ENCODE data around the gene C2CD3. TPM values are rescaled to one million over a fixed set of nuclear protein-coding genes. Genes with fewer than 3 reads are reported as not detected.

Gene C2CD3
- total and polyA plus RNA-seq, 2 of the 4 experiments (the other 2 are of a cell fraction): 11.1 to 19.2 TPM

DNA sequence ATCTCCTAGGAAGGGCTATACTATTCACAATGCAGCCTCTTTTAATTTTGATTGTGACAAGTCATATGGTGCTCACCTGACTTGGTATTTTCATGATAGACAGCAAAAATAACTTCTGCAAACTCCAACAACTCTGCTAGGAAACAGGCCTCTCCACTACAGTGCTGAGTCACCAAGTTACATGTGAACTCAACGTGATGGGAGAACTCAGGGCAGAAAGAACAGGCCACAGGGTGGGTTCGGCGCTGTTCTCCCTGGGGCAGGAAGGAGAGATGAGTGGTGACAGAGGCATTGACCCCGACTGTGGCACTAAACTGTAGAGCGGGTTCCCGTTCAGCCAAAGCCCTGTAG lies 85.3 kb downstream of the C2CD3 start:
- no peak overlapping the region for H3K18ac ChIP-seq (ENCODE audit: low read depth, low read length)
- no peak overlapping the region for H2BK15ac ChIP-seq (ENCODE audit: low read depth, low read length)
- ATAC-seq (ENCODE audit: low read depth): no peak
- H3K36me3 ChIP-seq (ENCODE audit: control insufficient read depth, insufficient read depth, low read length): peaks cover 11% of the 10 kb centered on the region
- CTCF ChIA-PET: no interaction called here
- dilution Hi-C loops (cut with HindIII; ENCODE audit: low sequenced_read_pairs, unreplicated experiment) (no loop called here), in situ Hi-C loops (cut with MboI; ENCODE audit: low sequenced_read_pairs) (no loop called here), intact Hi-C loops (cut with micrococcal nuclease) (no loop called here)
- no peak overlapping the region for H4K5ac ChIP-seq (ENCODE audit: low read depth, low read length)
- H2BK20ac ChIP-seq (ENCODE audit: low read depth, low read length): no peak overlapping the region
- H2BK120ac ChIP-seq (ENCODE audit: low read depth, low read length): no peak overlapping the region
- no peak overlapping the region for H3K27ac ChIP-seq (ENCODE audit: insufficient read depth, low read length)
- peak; percentile 25 for DNase-seq
- H3K56ac ChIP-seq (ENCODE audit: extremely low read depth, insufficient read depth, low read length): no peak overlapping the region
- H2AFZ ChIP-seq (replicated peaks; ENCODE audit: low read length, poor library complexity): no peak overlapping the region
- H3K9me3 ChIP-seq (ENCODE audit: control insufficient read depth, insufficient read depth, low read length): no peaks in the 10 kb centered on the region
- no peak overlapping the region for H4K91ac ChIP-seq (ENCODE audit: insufficient read depth, low read depth, low read length)
- no peak overlapping the region for H4K8ac ChIP-seq (ENCODE audit: low read depth in 2 of 2, low read length in 2 of 2)
- H3K4ac ChIP-seq (ENCODE audit: low read depth, low read length): no peak overlapping the region
- H2BK5ac ChIP-seq (ENCODE audit: low read depth, low read length, poor library complexity, severe bottlenecking): peak overlapping the region; percentile 40
- H2AK5ac ChIP-seq (ENCODE audit: low read depth, low read length): 0 out of 2 replicates have a peak overlapping the region, but pooled peaks have one; percentile 46
- H3K4me1 ChIP-seq (ENCODE audit: control insufficient read depth, insufficient read depth, low read length): no peaks in the 10 kb centered on the region
- H4K20me1 ChIP-seq (ENCODE audit: insufficient read depth, low read length): no peaks in the 10 kb centered on the region
- no peaks in the 10 kb centered on the region for H3K27me3 ChIP-seq (ENCODE audit: control insufficient read depth, insufficient read depth, low read length)
- TF ChIP-seq BHLHE40 (IDR thresholded peaks at IDR 0.05; ENCODE audit: low read depth, low read length) (no peak), CTCF (conservative IDR thresholded peaks at IDR 0.05; ENCODE audit: low read depth, low read length) (no peak), CEBPB (IDR thresholded peaks at IDR 0.05; ENCODE audit: low read depth, low read length) (no peak), CHD1 (IDR thresholded peaks at IDR 0.05; ENCODE audit: low read depth, low read length) (no peak), RFX5 (IDR thresholded peaks at IDR 0.05; ENCODE audit: low read depth, low read length) (no peak), ELK1 (IDR thresholded peaks at IDR 0.05; ENCODE audit: borderline replicate concordance, low read depth, low read length) (no peak), FOS (IDR thresholded peaks at IDR 0.05; ENCODE audit: low read depth, low read length) (no peak), MXI1 (IDR thresholded peaks at IDR 0.05; ENCODE audit: borderline replicate concordance, low read depth, low read length) (no peak), MAZ (IDR thresholded peaks at IDR 0.05; ENCODE audit: borderline replicate concordance, low read depth, low read length) (no peak), NFE2L2 (IDR thresholded peaks at IDR 0.05; ENCODE audit: low read depth, low read length) (no peak), SMC3 (IDR thresholded peaks at IDR 0.05; ENCODE audit: low read depth, low read length) (no peak), USF2 (IDR thresholded peaks at IDR 0.05; ENCODE audit: low read depth, low read length) (no peak), POLR2A (IDR thresholded peaks at IDR 0.05; ENCODE audit: low read depth, low read length) (no peak), MAFK (IDR thresholded peaks at IDR 0.05; ENCODE audit: low read depth, low read length) (no peak), RAD21 (IDR thresholded peaks at IDR 0.05; ENCODE audit: low read length) (no peak), RCOR1 (IDR thresholded peaks at IDR 0.05; ENCODE audit: insufficient replicate concordance, low read length) (no peak)
- no peak overlapping the region for H3K14ac ChIP-seq (replicated peaks; ENCODE audit: low read depth, low read length)
- H3K4me2 ChIP-seq (ENCODE audit: low read depth, low read length): no peak overlapping the region
- WGBS, 2 experiments (ENCODE audit: extremely low coverage in 2 of 2, insufficient read length in 1 of 2): no CpG with 5 or more reads among the region's 6 CpGs
- peaks cover 3% of the 10 kb centered on the region; the same call in 1 of the 2 replicates for H3K9me1 ChIP-seq (ENCODE audit: insufficient read depth, low read length)
- H3K23ac ChIP-seq (ENCODE audit: low read depth, low read length): no peak overlapping the region
- POLR2A ChIA-PET (ENCODE audit: unreplicated experiment): no interaction called here
- no peak overlapping the region for H3K4me3 ChIP-seq (ENCODE audit: insufficient read depth, low read depth, low read length)
- no peak overlapping the region for H2AK9ac ChIP-seq (replicated peaks; ENCODE audit: low read depth, low read length, poor library complexity)
- no peak overlapping the region for H3K9ac ChIP-seq (ENCODE audit: low read depth, low read length)
- no peaks in the 10 kb centered on the region for H3K79me1 ChIP-seq (ENCODE audit: low read depth in 1 of 2, low read length in 2 of 2)
- no TSS peak for BruUV-seq (replicated peaks)
